T-helper 17 cell (primary cell): ENCODE results near the gene POLR3B. TPM values are rescaled to one million over a fixed set of nuclear protein-coding genes. Genes with fewer than 3 reads are reported as not detected.
"Not testable (repeated sequence)": the region's sequence is repeated elsewhere in the genome, so short reads cannot be mapped to it uniquely, and the experiment has no call there.

Experiments
- ATAC-seq: fragments of 150-1000 bp; cut with Tn5 transposase; 2 replicates; pipeline ENCODE4 v1.10.0; 2021; ENCODE audit warnings: mild to moderate bottlenecking, moderate library complexity
- DNase-seq, 3 donors: peaks; one replicate each; pipeline versions ENCODE4 v3.0.0 to v3.0.0-alpha.2; 2020 to 2021
- H3K9me3 ChIP-seq: one replicate; pipeline ENCODE4 v1.7.0; 2013; ENCODE audit warnings: low read length, mild to moderate bottlenecking; ENCODE audit not compliant: control insufficient read depth, poor library complexity, severe bottlenecking
- H3K27ac Mint-ChIP-seq: one replicate; pipeline ENCODE4 v1.8.0; 2022; ENCODE audit warnings: mild to moderate bottlenecking, moderate library complexity, mixed read lengths
- H3K27me3 Mint-ChIP-seq: one replicate; pipeline ENCODE4 v1.8.0; 2022; ENCODE audit warnings: mixed read lengths
- H3K36me3 Mint-ChIP-seq: one replicate; pipeline ENCODE4 v1.8.0; 2022; ENCODE audit warnings: low read depth, mixed read lengths
- H3K4me1 Mint-ChIP-seq: one replicate; pipeline ENCODE4 v1.8.0; 2022; ENCODE audit warnings: mild to moderate bottlenecking, mixed read lengths
- H3K4me3 Mint-ChIP-seq: one replicate; pipeline ENCODE4 v1.8.0; 2022; ENCODE audit warnings: mild to moderate bottlenecking, moderate library complexity, mixed read lengths
- total RNA-seq, 4 donors: library from RNA in 2 of 4; stranded (reverse) in 2 of 4; gene quantifications; one replicate each; pipeline ENCODE4 v1.2.3 and lab custom pipeline; 2022 to 2026

Gene POLR3B
- total RNA-seq, 2 donors from 2014 or later: 4.0 to 9.2 TPM

- peaks cover 6% of the 10 kb centered on the region for H3K36me3 Mint-ChIP-seq
- H3K4me1 Mint-ChIP-seq: no peaks in the 10 kb centered on the region
- no peak overlapping the region for H3K27ac Mint-ChIP-seq
- no peak overlapping the region for H3K4me3 Mint-ChIP-seq
- no peak for DNase-seq
- ATAC-seq: no peak
- H3K9me3 ChIP-seq: no peaks in the 10 kb centered on the region
- no peaks in the 10 kb centered on the region for H3K27me3 Mint-ChIP-seq
Observed at GRCh38 chr12:106431839-106432411, 74.4 kb downstream of the POLR3B start.

GRCh38 chr12:106433055-106433454 is 75.5 kb downstream of the POLR3B start:
- ATAC-seq: no peak
- no peak for DNase-seq
- Mint-ChIP-seq H3K36me3 (peaks cover 12% of the 10 kb centered on the region), H3K27me3 (no peaks in the 10 kb centered on the region), H3K27ac (no peak overlapping the region), H3K4me1 (no peaks in the 10 kb centered on the region), H3K4me3 (no peak overlapping the region)
- no peaks in the 10 kb centered on the region for H3K9me3 ChIP-seq

GRCh38 chr12:106434526-106434925 is 77.0 kb downstream of the POLR3B start:
- DNase-seq: no peak
- ATAC-seq: no peak
- Mint-ChIP-seq H3K4me1 (no peaks in the 10 kb centered on the region), H3K27ac (no peak overlapping the region), H3K36me3 (peaks cover 12% of the 10 kb centered on the region), H3K4me3 (no peak overlapping the region), H3K27me3 (no peaks in the 10 kb centered on the region)
- H3K9me3 ChIP-seq: no peaks in the 10 kb centered on the region

- Mint-ChIP-seq H3K36me3 (peaks cover 18% of the 10 kb centered on the region), H3K27me3 (no peaks in the 10 kb centered on the region), H3K4me1 (no peaks in the 10 kb centered on the region), H3K27ac (no peak overlapping the region), H3K4me3 (no peak overlapping the region)
- no peaks in the 10 kb centered on the region for H3K9me3 ChIP-seq
- ATAC-seq (no peak), DNase-seq (no peak)
Observed at GRCh38 chr12:106436164-106436563, 78.6 kb downstream of the POLR3B start.

DNA sequence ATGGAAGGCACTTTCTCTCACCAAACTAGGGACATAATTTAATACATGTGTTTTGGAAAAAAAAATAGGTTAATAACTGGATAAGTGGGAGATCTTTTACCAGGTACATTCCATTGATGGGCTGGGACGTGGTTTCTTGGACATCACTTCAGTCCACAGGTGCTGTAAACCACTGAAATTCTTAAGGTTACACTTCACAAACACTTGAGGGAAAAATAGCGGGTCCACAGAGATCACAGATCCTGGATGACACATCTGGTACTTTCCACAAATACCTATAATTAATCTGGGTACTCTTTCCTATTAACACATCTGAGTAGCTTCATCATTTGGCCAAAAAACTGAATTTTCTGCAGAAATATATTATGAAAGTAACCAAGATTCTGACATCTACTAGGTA is 85.0 kb downstream of the POLR3B start:
- H3K27ac Mint-ChIP-seq: no peak overlapping the region
- no peak overlapping the region for H3K4me3 Mint-ChIP-seq
- DNase-seq (no peak), ATAC-seq (no peak)
- H3K36me3 Mint-ChIP-seq: peaks cover 10% of the 10 kb centered on the region
- H3K4me1 Mint-ChIP-seq: no peaks in the 10 kb centered on the region
- no peaks in the 10 kb centered on the region for H3K9me3 ChIP-seq
- H3K27me3 Mint-ChIP-seq: no peaks in the 10 kb centered on the region

GRCh38 chr12:106445053-106445452 is 87.5 kb downstream of the POLR3B start:
- no peaks in the 10 kb centered on the region for H3K9me3 ChIP-seq
- H3K4me1 Mint-ChIP-seq: no peaks in the 10 kb centered on the region
- H3K36me3 Mint-ChIP-seq: peaks cover 8% of the 10 kb centered on the region
- no peak overlapping the region for H3K4me3 Mint-ChIP-seq
- ATAC-seq (no peak), DNase-seq (no peak)
- no peaks in the 10 kb centered on the region for H3K27me3 Mint-ChIP-seq
- no peak overlapping the region for H3K27ac Mint-ChIP-seq

- no peaks in the 10 kb centered on the region for H3K9me3 ChIP-seq
- H3K27ac Mint-ChIP-seq: no peak overlapping the region
- ATAC-seq: no peak
- peaks cover 2% of the 10 kb centered on the region for H3K36me3 Mint-ChIP-seq
- H3K4me1 Mint-ChIP-seq: no peaks in the 10 kb centered on the region
- H3K27me3 Mint-ChIP-seq: no peaks in the 10 kb centered on the region
- no peak overlapping the region for H3K4me3 Mint-ChIP-seq
- DNase-seq: no peak
Observed at GRCh38 chr12:106445959-106446358, 88.4 kb downstream of the POLR3B start.

DNA sequence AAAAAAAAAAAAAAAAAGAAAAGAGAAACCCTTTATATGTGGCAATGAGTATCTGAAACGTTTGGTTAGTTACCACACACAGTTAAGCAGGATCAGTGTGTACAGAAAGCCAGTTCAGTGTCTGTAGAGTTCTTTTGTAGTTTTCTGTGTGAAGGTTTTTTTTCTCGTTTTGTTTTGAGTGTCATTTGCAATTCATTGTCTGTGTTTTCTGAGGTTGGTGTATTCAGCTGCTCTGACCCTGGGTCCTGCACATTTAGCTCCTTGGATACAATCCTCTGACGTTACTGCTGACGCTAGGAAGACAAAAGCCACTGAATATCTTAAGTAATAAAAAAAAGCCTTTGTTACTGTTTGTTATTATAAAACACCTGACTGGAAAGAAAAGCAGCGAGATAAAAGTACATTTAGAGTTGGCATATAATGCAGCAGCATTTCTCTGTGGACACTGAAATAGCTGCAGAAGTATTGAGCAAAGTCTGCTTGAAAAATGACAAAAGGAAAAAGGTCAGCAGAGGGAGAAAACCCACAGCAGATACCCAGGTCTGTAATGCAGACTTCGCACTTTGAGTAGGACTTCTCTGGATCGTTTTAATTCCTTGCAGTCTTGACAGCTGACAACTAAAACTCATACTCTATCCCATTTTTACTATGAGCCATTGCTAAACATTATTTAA is 89.0 kb downstream of the POLR3B start:
- H3K27me3 Mint-ChIP-seq: no peaks in the 10 kb centered on the region
- H3K27ac Mint-ChIP-seq: no peak overlapping the region
- ATAC-seq: no peak
- peaks cover 2% of the 10 kb centered on the region for H3K36me3 Mint-ChIP-seq
- H3K4me1 Mint-ChIP-seq: peaks cover 2% of the 10 kb centered on the region
- no peaks in the 10 kb centered on the region for H3K9me3 ChIP-seq
- no peak overlapping the region for H3K4me3 Mint-ChIP-seq
- no peak for DNase-seq

DNA sequence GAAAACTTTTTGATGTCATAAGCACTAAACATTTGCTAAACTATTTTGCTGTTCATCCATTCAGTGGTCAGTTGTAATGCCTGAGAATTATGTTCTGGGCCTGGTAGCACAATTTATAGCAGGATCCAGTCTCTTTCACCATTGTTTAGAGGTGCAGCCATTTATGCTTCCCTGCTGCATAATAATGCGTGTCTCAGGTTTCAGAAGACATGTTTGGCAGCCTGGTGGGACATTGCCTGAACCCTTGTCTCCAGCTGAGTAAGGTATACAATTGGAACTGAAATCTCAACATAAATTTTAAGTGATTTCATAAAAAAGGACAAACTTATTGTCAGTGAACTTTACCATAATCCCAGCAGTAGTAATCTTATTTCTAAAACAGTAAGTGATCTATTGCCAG is 94.8 kb downstream of the POLR3B start:
- no peak for DNase-seq
- no peak overlapping the region for H3K4me3 Mint-ChIP-seq

DNA sequence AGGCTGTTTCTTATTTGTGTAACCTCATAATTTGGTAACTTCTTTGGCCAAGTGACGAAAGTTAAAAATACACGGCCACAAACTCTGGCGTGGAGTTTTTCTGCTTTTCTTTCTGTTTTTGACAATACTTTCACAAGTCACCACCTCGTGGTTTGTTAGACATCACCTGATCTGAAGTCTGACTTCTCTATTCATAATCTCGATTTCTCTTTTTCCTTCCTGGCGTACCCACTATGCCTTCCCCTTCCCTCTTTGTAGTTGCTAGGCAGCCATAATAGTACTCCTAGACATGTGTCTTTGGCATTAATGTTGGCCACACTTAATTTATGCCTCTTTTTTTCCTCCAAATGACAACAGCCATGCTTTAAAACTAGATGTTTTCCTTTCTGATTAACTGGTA is 97.6 kb downstream of the POLR3B start:
- no peak for ATAC-seq
- Mint-ChIP-seq H3K4me3 (no peak overlapping the region), H3K36me3 (peaks cover 15% of the 10 kb centered on the region), H3K4me1 (peaks cover 7% of the 10 kb centered on the region), H3K27ac (no peak overlapping the region), H3K27me3 (no peaks in the 10 kb centered on the region)
- no peak for DNase-seq
- no peaks in the 10 kb centered on the region for H3K9me3 ChIP-seq

More for the DNA sequence above, 94.8 kb downstream of the POLR3B start:
- no peaks in the 10 kb centered on the region for H3K9me3 ChIP-seq
- peaks cover 2% of the 10 kb centered on the region for H3K4me1 Mint-ChIP-seq
- ATAC-seq: no peak
- H3K27ac Mint-ChIP-seq: no peak overlapping the region
- peaks cover 9% of the 10 kb centered on the region for H3K36me3 Mint-ChIP-seq
- H3K27me3 Mint-ChIP-seq: no peaks in the 10 kb centered on the region

GRCh38 chr12:106459124-106459523 is 101.6 kb downstream of the POLR3B start:
- no peak overlapping the region for H3K27ac Mint-ChIP-seq
- no peak for ATAC-seq
- peaks cover 25% of the 10 kb centered on the region for H3K36me3 Mint-ChIP-seq
- peaks cover 19% of the 10 kb centered on the region for H3K4me1 Mint-ChIP-seq
- H3K9me3 ChIP-seq: no peaks in the 10 kb centered on the region
- no peaks in the 10 kb centered on the region for H3K27me3 Mint-ChIP-seq
- H3K4me3 Mint-ChIP-seq: no peak overlapping the region
- no peak for DNase-seq

- DNase-seq (no peak), ATAC-seq (no peak)
- H3K27me3 Mint-ChIP-seq: no peaks in the 10 kb centered on the region
- peaks cover 25% of the 10 kb centered on the region for H3K36me3 Mint-ChIP-seq
- H3K4me1 Mint-ChIP-seq: peaks cover 19% of the 10 kb centered on the region
- no peak overlapping the region for H3K4me3 Mint-ChIP-seq
- no peak overlapping the region for H3K27ac Mint-ChIP-seq
- H3K9me3 ChIP-seq: no peaks in the 10 kb centered on the region
Observed at GRCh38 chr12:106459534-106459933, 102.0 kb downstream of the POLR3B start.

DNA sequence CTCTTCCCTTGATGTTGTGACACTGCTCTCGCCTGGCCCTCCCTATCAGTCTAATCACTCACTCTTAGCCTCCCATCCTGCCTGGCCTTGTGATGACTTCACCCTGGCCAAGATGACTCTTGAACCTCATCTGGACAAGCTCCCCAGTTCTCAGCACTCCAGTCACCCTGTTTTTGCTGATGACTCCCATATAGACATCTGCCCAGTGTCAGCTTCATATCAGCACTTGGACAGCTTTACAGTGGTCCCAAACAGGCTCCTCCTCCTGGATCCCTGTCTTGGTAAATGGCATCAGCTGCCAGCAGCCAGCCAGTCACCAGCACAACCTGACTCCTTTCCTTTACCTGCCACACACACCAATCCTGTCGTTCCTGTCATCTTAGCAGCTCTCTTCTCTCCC is 104.2 kb downstream of the POLR3B start:
- H3K27ac Mint-ChIP-seq: peak overlapping the region; percentile 72
- ATAC-seq: no peak
- H3K27me3 Mint-ChIP-seq: no peaks in the 10 kb centered on the region
- peaks cover 19% of the 10 kb centered on the region for H3K36me3 Mint-ChIP-seq
- no peak overlapping the region for H3K4me3 Mint-ChIP-seq
- no peak for DNase-seq
- peaks cover 19% of the 10 kb centered on the region for H3K4me1 Mint-ChIP-seq
- H3K9me3 ChIP-seq: no peaks in the 10 kb centered on the region

- H3K4me3 Mint-ChIP-seq, ATAC-seq, DNase-seq, H3K27ac Mint-ChIP-seq, H3K9me3 ChIP-seq, H3K27me3 Mint-ChIP-seq: not testable (repeated sequence)
- H3K4me1 Mint-ChIP-seq: peaks cover 15% of the 10 kb centered on the region
- H3K36me3 Mint-ChIP-seq: peaks cover 14% of the 10 kb centered on the region
Observed at GRCh38 chr12:106465605-106466004, 108.1 kb downstream of the POLR3B start.
